H1 (cell line): Measurements from ENCODE around the gene FAM184B. TPM values are rescaled to one million over a fixed set of nuclear protein-coding genes. Genes with fewer than 3 reads are reported as not detected.

Experiments used
- CHD1 ChIP-seq: IDR thresholded peaks from 2 replicates; pipeline ENCODE4 v1.6.1; 2012; ENCODE audit warnings: low read depth, low read length, improper control_type of control experiment
- POLR2AphosphoS5 ChIP-seq: IDR thresholded peaks from 2 replicates; pipeline ENCODE4 v1.6.1; 2011; ENCODE audit warnings: low read depth, low read length
- POU5F1 ChIP-seq: IDR thresholded peaks from 2 replicates; pipeline ENCODE4 v1.6.1; 2011; ENCODE audit warnings: low read depth, mild to moderate bottlenecking, low read length, moderate library complexity
- polyA plus RNA-seq, 7 experiments: library from polyadenylated mRNA; depleted of rRNA in 3 of 7; stranded (reverse) in 5 of 7; unstranded in 2 of 7; fragments of >200 nt in 5 of 7; fragments of 200-250 nt in 2 of 7; gene quantifications; 1 replicate in 5 of 7; 2 replicates in 1 of 7; 4 replicates in 1 of 7; pipeline versions ENCODE4 v1.2.1 to v1.2.3, GENCODE V29; 2011 to 2013; ENCODE audit warnings: missing spikeins in 2 of 7, mixed read lengths in 2 of 7
- total RNA-seq: library from RNA; stranded (reverse); fragmentation: NEBNext Ultra II Directional; extraction: Animal tissue kit (Norgen Biotek cat#: 25700); gene quantifications from 2 replicates; pipeline ENCODE4 v1.2.1, GENCODE V29; 2021

FAM184B gene
- total and polyA plus RNA-seq, 2 of the 8 experiments (the other 6 are each of a cell fraction or from before 2014, with no cell fraction given) = 0.05 to 0.39 TPM

DNA sequence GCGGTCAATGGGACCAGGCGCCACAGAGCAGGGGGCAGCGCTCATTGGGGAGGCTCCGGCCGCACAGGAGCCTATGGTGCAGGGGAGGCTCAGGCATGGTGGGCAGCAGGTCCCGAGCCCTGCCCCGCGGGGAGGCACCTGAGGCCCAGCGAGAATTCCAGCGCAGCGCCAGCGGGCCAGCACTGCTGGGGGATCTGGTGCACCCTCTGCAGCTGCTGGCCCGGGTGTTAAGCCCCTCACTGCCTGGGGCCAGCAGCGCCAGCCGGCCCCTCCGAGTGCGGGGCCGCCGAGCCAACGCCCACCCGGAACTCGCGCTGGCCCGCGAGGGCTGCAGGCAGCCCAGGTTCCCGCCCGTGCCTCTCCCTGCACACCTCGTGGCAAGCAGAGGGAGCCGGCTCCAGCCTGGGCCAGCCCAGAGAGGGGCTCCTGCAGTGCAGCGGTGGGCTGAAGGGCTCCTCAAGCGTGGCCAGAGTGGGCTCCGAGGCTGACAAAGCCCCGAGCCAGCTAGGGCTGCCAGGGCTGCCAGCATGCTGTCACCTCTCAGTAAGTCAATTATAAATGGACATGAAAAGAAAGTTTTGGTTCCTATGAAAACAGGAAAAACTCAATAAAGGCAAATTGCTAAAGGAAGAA, 14.5 kb downstream of the FAM184B start (continued):
- TF ChIP-seq POLR2AphosphoS5 = no peak
- TF ChIP-seq CHD1 = no peak
- no peak for TF ChIP-seq POU5F1
